Mesodermal cell (in vitro differentiated cells): ENCODE results near the gene FOXN3.
A peak's percentile ranks its signal among the peaks of the same experiment; 100 is the strongest.

Source experiments
- H3K27ac ChIP-seq: 2 replicates; pipeline ENCODE4 v1.7.0; 2013; ENCODE audit warnings: mild to moderate bottlenecking, low read depth, low read length, moderate library complexity; ENCODE audit not compliant: severe bottlenecking
- H3K36me3 ChIP-seq: 2 replicates; pipeline ENCODE4 v1.7.1; 2013; ENCODE audit warnings: mild to moderate bottlenecking, low read length, moderate library complexity; ENCODE audit not compliant: control insufficient read depth, insufficient read depth
- H3K4me1 ChIP-seq: one replicate; pipeline ENCODE4 v1.7.1; 2013; ENCODE audit warnings: mild to moderate bottlenecking, low read length; ENCODE audit not compliant: insufficient read depth, control insufficient read depth, poor library complexity, severe bottlenecking
- H3K4me3 ChIP-seq: 2 replicates; pipeline ENCODE4 v1.7.0; 2013; ENCODE audit warnings: low read length, control low read depth, mild to moderate bottlenecking; ENCODE audit not compliant: insufficient read depth, poor library complexity, severe bottlenecking; ENCODE audit errors: extremely low read depth
- H3K9me3 ChIP-seq: 2 replicates; pipeline ENCODE4 v1.7.1; 2013; ENCODE audit warnings: mild to moderate bottlenecking, low read length, moderate library complexity; ENCODE audit not compliant: control insufficient read depth
- WGBS, 2 experiments: methylation state at CpG; one replicate each; pipeline ENCODE4 v1.1.5; 2013; ENCODE audit warnings: missing lambda C conversion rate in 2 of 2; ENCODE audit not compliant: insufficient coverage in 2 of 2; 5-methylcytosine and 5-hydroxymethylcytosine counted together

FOXN3 gene

GRCh38 chr14:89241934-89242651 lies 174.9 kb downstream of the FOXN3 start:
- H3K4me3 ChIP-seq, result no peak overlapping the region
- WGBS, 2 experiments, result 94 to 100% methylated on average over 5 to 6 of the region's 8 CpGs
- H3K36me3 ChIP-seq, result no peaks in the 10 kb centered on the region
- no peak overlapping the region for H3K27ac ChIP-seq
- no peaks in the 10 kb centered on the region for H3K4me1 ChIP-seq
- no peaks in the 10 kb centered on the region for H3K9me3 ChIP-seq

- WGBS, 2 experiments, result 88 to 93% methylated on average over 3 to 4 of the region's 4 CpGs
- H3K4me3 ChIP-seq, result no peak overlapping the region
- H3K9me3 ChIP-seq, result no peaks in the 10 kb centered on the region
- H3K27ac ChIP-seq, result no peak overlapping the region
- no peaks in the 10 kb centered on the region for H3K36me3 ChIP-seq
- no peaks in the 10 kb centered on the region for H3K4me1 ChIP-seq
Measured at GRCh38 chr14:89241257-89241656, 175.8 kb downstream of the FOXN3 start.

- H3K36me3 ChIP-seq, result no peaks in the 10 kb centered on the region
Measured at GRCh38 chr14:89240414-89240813, 176.6 kb downstream of the FOXN3 start.

GRCh38 chr14:89239023-89239422 lies 178.0 kb downstream of the FOXN3 start:
- H3K36me3 ChIP-seq, result no peaks in the 10 kb centered on the region
- 80% methylated on average over 1 of the region's 6 CpGs for WGBS, 2 experiments
- no peaks in the 10 kb centered on the region for H3K4me1 ChIP-seq
- peak overlapping the region; percentile 43 for H3K27ac ChIP-seq
- H3K4me3 ChIP-seq, result no peak overlapping the region
- no peaks in the 10 kb centered on the region for H3K9me3 ChIP-seq

More at GRCh38 chr14:89240414-89240813, 176.6 kb downstream of the FOXN3 start:
- Histone ChIP-seq H3K4me3 (no peak overlapping the region), H3K9me3 (no peaks in the 10 kb centered on the region), H3K27ac (no peak overlapping the region), H3K4me1 (no peaks in the 10 kb centered on the region)
- WGBS, 2 experiments, result no CpG with 5 or more reads among the region's 3 CpGs

GRCh38 chr14:89237921-89238529 lies 179.0 kb downstream of the FOXN3 start:
- WGBS, 2 experiments, result 90 to 98% methylated on average over 4 to 5 of the region's 7 CpGs
- Histone ChIP-seq H3K9me3 (no peaks in the 10 kb centered on the region), H3K4me3 (no peak overlapping the region), H3K36me3 (no peaks in the 10 kb centered on the region), H3K27ac (no peak overlapping the region), H3K4me1 (no peaks in the 10 kb centered on the region)

- Histone ChIP-seq H3K4me1 (no peaks in the 10 kb centered on the region), H3K36me3 (no peaks in the 10 kb centered on the region), H3K4me3 (no peak overlapping the region), H3K9me3 (no peaks in the 10 kb centered on the region), H3K27ac (no peak overlapping the region)
Measured at GRCh38 chr14:89236851-89237250, 180.2 kb downstream of the FOXN3 start.

GRCh38 chr14:89233184-89233583 lies 183.8 kb downstream of the FOXN3 start:
- H3K36me3 ChIP-seq, result no peaks in the 10 kb centered on the region
- no peaks in the 10 kb centered on the region for H3K9me3 ChIP-seq
- 100% methylated on average over 2 of the region's 2 CpGs; no CpG with 5 or more reads in 1 of the 2 experiments for WGBS, 2 experiments
- H3K4me1 ChIP-seq, result no peaks in the 10 kb centered on the region
- no peak overlapping the region for H3K4me3 ChIP-seq
- H3K27ac ChIP-seq, result no peak overlapping the region

- 95 to 98% methylated on average over 18 of the region's 18 CpGs for WGBS, 2 experiments
- H3K4me3 ChIP-seq, result no peak overlapping the region
- no peaks in the 10 kb centered on the region for H3K4me1 ChIP-seq
- no peak overlapping the region for H3K27ac ChIP-seq
- H3K36me3 ChIP-seq, result no peaks in the 10 kb centered on the region
- no peaks in the 10 kb centered on the region for H3K9me3 ChIP-seq
Measured at GRCh38 chr14:89232265-89233070, 184.6 kb downstream of the FOXN3 start.

- Histone ChIP-seq H3K9me3 (no peaks in the 10 kb centered on the region), H3K27ac (no peak overlapping the region), H3K4me3 (no peak overlapping the region), H3K36me3 (no peaks in the 10 kb centered on the region), H3K4me1 (no peaks in the 10 kb centered on the region)
- WGBS, 2 experiments, result 92 to 96% methylated on average over 15 of the region's 15 CpGs
Measured at GRCh38 chr14:89231426-89232113, 185.5 kb downstream of the FOXN3 start.

- Histone ChIP-seq H3K27ac (no peak overlapping the region), H3K4me3 (no peak overlapping the region), H3K4me1 (no peaks in the 10 kb centered on the region), H3K36me3 (no peaks in the 10 kb centered on the region), H3K9me3 (no peaks in the 10 kb centered on the region)
- 93 to 97% methylated on average over 4 to 7 of the region's 10 CpGs for WGBS, 2 experiments
Measured at GRCh38 chr14:89228921-89229639, 188.0 kb downstream of the FOXN3 start.
